GM12864 (cell line): Measurements from ENCODE around the gene CHD6.

ENCODE experiments used
- DNase-seq: peaks from one replicate; pipeline ENCODE4 v3.0.0-alpha.2; 2011; ENCODE audit warnings: low read depth
- H3K4me3 ChIP-seq: 2 replicates; pipeline ENCODE4 v1.5.1; 2011; ENCODE audit warnings: mild to moderate bottlenecking, low read depth, low read length, control low read depth
- TF ChIP-seq, protein P1 (sequence below): IDR thresholded peaks from 2 replicates; pipeline ENCODE4 v1.5.1; 2011; ENCODE audit warnings: low read depth, mild to moderate bottlenecking, moderate library complexity, low read length, control low read depth, inconsistent platforms; ENCODE audit errors: missing control alignments

Gene CHD6

DNA sequence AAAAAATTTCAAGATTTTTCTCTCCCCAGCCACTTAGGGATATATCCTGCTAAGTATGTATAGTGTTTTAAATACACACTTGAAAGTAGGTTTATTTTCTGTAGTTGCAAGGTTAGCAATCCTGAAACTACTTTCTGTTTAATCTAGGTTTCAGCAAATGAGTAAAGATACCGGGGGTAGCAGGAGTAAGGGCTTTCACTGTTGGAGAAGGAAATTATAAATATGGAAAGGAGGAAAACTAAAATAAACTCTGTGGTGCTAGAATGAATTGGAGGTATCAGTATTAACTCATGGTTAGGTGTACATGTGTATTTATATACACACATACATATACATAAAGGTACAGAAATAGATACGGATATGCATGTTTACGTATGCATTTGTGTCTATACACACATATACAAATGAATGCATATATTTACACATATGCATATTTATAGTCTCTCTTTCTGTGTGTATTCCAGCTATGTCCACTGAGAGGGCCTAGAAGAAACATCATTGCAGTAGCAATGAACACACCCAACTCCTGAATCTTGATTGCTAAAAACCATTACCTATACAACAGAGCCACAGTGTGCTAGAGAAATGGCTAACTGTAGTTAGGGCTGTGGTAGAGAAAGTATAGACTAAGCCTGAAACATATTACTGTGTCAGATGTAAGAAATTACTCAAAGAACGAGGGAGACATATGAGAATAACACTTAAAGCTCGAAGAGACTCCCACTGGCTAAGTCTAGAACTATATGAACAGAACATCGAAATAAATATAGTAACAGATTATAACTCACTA, 155.6 kb downstream of the CHD6 start:
- peak; percentile 19 for DNase-seq
- TF ChIP-seq, protein P1, sequence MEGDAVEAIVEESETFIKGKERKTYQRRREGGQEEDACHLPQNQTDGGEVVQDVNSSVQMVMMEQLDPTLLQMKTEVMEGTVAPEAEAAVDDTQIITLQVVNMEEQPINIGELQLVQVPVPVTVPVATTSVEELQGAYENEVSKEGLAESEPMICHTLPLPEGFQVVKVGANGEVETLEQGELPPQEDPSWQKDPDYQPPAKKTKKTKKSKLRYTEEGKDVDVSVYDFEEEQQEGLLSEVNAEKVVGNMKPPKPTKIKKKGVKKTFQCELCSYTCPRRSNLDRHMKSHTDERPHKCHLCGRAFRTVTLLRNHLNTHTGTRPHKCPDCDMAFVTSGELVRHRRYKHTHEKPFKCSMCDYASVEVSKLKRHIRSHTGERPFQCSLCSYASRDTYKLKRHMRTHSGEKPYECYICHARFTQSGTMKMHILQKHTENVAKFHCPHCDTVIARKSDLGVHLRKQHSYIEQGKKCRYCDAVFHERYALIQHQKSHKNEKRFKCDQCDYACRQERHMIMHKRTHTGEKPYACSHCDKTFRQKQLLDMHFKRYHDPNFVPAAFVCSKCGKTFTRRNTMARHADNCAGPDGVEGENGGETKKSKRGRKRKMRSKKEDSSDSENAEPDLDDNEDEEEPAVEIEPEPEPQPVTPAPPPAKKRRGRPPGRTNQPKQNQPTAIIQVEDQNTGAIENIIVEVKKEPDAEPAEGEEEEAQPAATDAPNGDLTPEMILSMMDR: no peak
- no peak overlapping the region for H3K4me3 ChIP-seq

DNA sequence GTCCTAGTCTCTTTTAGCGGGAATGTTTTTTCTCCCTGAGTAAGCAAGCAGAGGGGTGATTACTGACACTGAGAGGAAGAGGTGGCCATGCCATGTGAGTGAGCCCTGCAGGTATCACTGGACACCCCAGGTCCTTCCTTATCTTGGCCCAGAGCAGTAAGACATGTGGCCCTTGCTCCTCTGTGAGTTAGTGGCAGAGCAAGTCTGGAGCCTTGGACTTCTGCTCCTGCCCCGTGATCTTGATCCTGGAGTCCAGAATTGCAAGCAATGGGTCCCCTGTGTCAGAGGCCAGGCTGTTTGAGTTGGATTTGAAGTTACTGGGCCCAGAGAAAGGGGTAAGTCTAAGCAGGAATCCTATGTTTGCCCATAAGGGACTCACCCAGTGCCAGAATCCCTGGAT, 159.4 kb downstream of the CHD6 start:
- no peak overlapping the region for H3K4me3 ChIP-seq
- DNase-seq: no peak
- TF ChIP-seq, protein P1: no peak

DNA sequence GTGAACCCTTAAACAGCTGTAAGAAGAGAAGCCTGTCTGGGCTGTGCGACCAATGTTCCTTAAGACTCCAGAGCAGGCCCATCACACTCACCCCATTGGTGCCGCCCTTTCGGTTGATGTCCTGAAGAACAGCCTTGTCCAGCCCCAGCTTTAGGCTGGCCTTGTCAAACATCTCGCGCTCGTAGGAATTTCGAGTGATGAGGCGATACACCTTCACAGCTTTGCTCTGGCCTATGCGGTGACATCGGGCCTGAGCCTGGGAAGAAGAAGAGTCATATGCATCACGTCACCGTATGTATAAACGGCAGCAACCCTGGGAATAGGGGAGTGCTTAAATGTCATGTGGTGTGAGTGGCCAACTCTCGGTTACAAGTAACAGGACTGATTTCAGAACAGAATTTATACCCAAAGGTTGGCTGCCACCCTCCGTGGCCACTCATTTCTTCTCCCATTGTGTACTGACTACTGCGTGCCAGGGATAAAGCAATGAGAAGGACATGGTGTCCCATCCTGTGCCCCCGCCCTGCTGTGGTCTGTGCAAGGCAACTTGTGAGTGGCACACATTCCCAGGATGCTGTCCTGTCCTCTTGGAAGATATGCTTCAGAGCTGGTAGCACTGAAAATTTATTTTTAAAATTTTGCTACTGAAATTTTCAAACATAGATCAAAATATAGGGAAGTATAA, 160.9 kb downstream of the CHD6 start:
- no peak for DNase-seq
- no peak overlapping the region for H3K4me3 ChIP-seq
- TF ChIP-seq, protein P1: no peak

DNA sequence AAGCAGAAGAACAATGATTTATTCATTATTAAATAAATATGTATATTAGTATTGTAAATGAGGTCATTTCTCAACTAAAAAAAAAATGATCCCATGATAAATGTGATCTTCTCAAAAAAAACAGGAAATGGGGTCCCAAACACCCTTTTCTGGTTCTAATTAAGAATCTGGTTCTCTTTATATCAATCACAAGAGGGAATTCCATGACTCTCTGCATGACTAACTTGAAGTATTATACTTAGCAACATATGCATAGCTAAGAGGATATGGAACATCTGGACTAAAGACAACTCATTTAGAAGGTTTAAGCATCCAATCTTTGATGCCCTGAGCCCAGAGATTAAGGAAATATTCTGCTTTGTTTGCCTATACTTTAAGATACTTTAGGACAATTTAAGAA, 161.8 kb downstream of the CHD6 start:
- H3K4me3 ChIP-seq: no peak overlapping the region
- no peak for DNase-seq
- TF ChIP-seq, protein P1: no peak

DNA sequence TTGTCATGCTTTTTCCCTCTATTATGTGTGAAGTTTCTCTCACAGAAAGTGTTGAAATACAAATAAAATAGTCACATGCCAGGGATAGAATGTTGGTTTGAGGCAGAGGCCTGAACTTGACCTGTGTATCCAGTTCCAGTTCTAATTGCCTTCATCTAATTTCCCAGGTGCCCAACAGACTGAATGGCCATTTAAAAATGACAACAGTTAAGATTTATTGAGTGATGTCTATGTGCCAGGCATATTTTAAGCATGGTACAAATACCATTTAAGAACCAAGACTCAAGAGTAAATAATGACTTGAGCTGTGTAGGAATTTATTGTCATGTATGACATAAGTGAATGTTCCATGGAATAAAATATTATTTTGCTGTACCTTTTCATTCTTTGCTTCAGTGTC, 163.9 kb downstream of the CHD6 start:
- no peak for DNase-seq
- no peak overlapping the region for H3K4me3 ChIP-seq
- TF ChIP-seq, protein P1: no peak

DNA sequence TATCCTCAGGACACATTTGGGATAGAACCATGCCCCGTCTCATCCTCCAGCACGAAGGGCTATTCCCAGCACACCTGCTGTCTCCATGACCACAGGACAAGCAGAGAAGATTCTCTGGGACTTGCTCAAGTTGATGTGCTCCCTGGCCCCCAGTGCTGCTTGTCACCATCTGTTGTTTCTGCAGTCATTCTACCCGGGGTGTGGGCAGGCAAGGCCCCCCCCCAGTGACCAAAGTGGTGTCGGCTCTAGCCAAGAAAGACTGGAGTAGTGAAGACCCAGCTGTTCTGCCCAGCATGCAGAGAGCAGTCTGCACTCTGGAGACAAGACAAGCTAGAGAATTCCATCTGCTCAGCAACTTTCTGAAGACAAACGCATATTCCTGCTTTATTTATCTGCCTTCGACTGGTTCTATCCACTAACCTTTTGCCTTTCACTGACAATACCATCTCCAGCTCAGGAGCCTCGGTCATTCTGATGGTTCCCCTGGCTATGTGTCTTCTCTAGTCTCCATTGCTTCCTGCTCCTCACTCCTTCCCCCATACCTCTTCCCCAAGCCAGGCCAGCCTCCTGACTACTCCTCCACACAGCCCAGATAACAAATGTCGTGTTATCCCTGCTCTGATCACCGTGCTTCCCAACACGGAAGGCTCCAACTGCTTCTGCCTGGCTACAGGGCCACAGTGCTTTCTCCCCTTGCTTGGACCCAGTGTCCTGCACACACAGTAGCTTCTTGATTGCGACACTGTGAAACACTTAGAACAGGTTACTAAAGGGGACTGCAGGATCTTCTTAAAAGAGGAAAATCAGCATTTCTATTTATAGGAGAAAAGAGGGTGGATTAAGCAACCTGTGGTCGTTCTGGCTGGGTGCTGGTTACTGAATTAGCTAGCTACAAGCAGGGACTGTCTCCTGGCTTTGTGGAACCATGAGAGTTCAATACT, 164.9 kb downstream of the CHD6 start:
- H3K4me3 ChIP-seq: no peak overlapping the region
- DNase-seq: no peak
- TF ChIP-seq, protein P1: no peak
